ENCODE data around the gene CRAMP1.
A peak's percentile ranks its signal among the peaks of the same experiment; 100 is the strongest.

Gene CRAMP1

DNA sequence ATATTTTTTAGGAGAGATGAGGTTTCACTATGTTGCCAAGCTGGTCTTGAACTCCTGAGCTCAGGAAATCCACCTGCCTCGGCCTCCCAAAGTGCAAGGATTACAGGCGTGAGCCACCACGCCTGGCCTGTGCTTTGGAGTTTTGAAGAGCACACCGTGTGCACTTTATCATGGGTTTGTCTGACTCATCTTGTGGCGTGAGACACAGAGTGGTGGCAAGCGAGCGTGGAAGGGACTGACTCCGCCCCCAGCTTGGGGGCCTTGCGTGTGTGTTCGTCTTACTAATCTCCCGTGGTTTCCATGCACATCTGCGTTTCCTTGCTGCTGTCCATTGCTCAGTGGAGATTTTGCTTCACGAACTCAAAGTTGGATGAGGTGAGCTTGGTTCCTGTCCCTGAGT is 22.9 kb downstream of the CRAMP1 start:
- no peak for DNase-seq (ENCODE audit: low read depth in 2 of 2)

DNA sequence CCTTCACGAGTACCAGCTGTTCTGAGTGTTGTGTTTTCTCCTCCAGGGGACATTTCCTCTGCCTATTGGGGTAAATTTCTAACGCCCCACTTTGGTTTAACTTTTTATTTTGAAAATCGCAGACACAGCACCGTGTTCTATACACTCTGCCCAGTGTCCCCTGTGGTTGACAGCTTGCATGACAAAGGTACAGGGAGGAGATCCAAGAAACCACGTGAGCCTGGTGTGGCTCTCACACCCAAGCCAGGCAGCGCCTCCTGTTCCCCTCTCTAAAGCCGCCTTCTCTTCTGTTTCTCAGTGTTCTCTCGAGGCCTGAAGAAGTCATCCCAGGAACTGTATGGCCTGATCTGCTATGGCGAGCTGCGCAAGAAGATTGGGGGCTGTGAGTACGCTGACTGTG is 25.4 kb downstream of the CRAMP1 start:
- no peak for DNase-seq (ENCODE audit: low read depth in 2 of 2)

DNA sequence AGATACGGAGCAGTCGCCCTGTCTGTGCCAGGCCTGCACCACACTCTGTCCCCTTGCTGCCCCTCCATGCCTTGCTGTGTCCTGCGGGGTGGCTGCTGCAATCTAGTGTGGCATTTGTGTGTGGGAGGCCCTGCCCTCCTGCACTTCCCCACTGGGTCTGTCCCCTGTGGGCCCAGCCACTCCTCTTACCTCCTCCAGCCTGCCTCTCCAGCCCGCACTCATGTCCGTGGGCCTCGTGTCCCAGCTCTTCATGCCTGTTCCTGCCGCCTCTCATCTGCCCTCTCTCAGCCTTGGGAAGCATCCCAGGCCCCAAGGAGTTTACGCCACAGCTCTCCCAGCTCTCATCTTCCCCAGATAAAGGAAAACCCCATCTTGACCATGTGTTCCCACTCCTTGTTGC is 26.6 kb downstream of the CRAMP1 start:
- DNase-seq (ENCODE audit: low read depth in 2 of 2), result no peak

DNA sequence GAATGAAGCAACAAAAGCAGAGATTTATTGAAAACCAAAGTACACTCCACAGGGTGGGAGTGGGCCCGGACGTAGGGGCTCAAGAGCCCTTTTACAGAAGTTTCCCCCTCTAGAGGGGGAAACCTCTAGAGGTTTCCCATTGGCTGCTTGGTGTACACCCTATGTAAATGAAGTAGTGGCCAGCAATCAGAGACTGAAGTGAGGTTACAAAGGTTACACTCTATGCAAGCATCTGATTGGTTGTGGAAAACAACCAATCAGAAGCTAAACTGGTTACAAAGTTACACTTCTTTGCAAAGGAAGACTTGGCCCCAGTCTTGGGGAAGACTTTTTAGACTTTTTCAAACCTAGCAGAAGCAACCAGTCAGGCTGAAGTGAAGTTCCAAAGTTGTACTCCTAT is 27.1 kb downstream of the CRAMP1 start:
- no peak for DNase-seq (ENCODE audit: low read depth in 2 of 2)

DNA sequence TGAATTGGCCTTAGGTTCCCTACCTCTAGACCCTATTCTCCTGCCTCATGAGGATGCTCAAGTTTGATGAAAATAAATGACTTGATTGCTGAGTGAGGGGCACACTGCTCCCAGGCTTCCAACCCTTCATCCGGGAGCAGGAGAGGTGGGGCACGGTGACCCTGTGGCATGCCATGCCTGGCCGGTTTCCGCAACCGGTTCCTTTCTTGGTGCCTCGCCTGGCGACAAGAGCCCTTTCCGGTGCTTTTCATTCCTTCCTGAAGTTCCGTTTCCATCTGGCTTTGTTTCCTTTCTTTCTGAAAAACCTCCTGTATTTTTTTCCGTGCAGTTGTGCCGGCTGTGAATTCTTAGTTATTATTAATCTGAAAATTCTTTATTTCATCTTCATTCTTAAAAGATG is 27.7 kb downstream of the CRAMP1 start:
- no peak for DNase-seq (ENCODE audit: low read depth in 2 of 2)

DNA sequence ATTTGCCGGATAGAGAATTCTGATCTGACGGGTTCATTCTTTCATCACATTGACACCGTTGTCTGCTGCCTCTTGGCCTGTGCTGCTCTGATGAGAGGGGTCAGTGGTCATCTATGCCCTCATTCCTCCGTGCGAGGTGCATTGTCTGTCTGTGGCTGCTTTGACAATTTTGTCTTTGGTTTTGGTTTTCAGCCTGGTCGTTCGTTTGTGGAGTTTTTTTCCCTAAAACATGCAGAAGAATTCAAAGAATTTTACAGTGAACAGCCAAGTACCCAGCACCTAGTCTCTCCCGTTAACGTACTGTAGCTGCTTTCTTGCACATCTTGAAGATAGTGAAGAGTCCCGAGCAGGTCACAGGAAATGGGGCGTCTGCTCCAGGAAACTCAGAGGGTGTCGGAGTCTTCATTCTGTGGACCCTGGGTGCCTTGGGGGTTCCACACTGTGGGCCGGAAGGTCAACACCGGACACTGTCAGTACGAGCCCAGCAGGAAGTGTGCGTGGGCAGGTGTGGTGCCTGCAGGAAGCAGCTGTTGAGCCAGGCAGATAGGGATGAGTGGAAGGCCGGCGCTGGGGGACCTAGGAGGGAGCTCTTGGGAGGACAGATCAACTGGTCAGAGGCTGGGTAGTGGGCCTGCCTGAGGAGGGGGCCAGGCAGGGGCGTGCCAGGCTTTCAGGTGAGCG is 28.2 kb downstream of the CRAMP1 start:
- DNase-seq (ENCODE audit: low read depth in 2 of 2), result no peak

DNA sequence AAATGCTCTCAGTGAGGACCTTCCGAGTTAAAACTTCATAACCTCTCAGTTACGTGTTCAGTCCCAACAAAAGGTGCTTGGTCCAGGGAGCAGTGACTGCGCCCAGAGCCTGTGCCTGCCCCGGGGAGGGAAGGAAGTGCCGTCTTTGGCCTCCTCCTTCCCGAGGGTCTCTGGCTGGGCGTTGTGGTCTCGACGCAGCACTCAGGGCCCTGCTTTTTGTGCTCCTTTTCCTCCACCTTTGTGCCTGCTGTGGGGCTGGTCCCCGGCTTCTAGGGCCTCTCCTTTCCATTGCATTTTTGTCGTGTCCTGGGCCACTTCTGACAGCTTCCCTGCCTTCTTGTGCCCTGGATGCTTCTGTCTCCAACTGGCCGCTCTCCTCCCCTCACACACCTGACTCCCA is 29.1 kb downstream of the CRAMP1 start:
- DNase-seq (ENCODE audit: low read depth in 2 of 2), result no peak

DNA sequence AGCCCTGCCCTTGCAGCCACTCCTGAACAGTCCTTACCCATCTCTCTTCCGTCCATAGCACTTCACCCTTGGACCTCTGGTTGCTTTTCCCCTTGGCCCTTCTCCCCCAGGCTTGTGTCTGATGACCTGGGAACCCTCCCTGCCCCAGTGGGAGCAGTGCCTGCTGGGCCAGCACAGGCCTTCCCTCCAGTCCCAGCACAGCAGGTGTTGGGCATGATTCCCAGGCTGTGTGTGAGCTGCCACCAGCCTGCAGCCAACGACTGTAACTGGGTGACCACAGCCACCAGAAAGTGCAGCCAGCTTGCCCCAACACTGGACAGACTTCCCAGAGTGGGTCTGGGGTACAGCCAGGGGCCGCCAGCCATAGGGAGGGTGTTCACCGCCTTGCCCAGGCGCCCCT is 30.0 kb downstream of the CRAMP1 start:
- DNase-seq (ENCODE audit: low read depth in 2 of 2), result no peak

DNA sequence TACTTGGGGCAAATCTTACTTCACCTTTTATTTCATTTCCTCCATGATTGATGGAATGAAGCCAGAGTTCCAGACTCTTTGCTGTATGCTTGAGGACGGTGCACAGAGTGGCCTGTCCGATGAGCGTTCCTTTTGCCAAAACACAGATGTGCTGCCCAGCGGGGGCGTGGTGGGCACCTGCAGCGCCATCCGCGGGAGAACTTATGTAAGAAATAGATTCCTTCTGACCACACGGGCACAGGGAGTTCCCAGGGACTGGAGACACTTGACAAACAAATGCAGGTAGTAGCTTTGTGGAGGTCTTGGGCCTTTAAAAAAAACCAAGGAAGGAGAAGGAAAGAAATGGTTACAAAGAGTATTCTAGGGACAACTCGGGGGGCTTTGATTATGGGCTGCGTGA is 30.6 kb downstream of the CRAMP1 start:
- no peak for DNase-seq (ENCODE audit: low read depth in 2 of 2)

DNA sequence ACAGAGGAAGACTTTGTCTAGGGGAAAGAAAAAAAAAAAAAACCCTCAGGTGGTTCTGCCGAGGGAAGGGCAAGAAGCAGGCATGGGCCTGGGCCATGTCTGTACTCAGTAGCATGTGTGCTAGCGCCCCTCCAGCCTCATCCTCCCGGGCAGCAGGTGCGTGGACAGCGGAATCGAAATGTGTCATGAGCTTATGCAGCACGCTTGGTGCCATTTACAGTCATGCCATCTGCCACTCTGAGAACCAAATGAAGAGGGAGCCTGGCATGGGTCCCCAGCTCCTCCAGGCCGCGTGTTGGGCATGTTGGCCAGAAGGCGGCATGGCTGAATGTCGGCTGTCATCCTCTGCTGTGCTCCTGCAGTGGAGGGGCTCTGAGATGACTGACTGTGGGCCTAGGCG is 31.4 kb downstream of the CRAMP1 start:
- DNase-seq (ENCODE audit: low read depth in 2 of 2), result no peak

DNA sequence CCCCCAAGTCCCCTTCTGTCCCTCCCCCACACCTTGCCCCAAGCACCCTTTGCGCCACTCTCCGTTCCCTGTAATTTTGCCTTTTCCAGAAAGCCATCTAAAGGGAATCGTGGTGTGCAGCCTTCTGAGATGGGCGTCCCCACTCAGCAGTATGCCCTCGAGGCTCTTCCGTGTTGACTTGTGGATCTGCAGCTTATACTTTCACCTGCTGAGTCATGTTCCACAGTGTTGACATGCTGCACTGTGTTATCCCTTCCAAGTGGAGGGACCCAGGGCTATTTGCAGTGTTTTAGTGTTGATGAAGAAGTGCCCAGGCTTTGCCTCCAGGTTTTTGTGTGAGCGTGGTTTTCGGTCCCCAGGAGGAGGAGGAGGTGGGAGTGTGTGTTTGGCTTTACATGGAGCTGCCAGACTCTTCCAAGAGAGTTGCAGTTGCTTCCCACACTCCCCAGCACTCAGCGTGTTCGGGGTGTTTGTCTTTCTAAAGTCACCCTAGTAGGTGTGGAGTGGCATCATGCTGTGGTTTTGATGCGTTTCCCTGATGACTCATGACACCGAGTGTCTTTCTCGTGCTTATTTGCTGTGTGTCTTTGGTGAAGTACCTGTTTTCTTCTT is 33.9 kb downstream of the CRAMP1 start:
- DNase-seq (ENCODE audit: low read depth in 2 of 2), result peak; percentile 29 to 35

DNA sequence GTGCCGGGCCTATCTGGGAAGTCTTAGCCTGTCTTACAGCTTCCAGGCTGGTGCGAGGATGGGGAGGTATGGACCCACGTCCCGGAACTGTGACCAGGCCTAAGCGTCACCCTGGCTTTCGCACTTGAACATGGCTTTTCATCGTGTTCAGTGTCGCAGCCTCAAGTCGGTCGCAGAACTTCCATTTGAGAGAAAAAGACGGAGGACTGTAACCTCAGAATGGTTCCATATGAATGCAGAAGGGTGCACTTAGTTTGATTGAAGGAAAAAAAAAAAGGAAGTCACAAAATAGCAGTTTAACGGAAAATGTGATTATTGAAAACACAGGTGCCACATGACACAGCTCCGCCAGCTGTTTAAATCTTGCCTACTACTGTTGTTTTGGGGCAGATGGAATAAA is 35.7 kb downstream of the CRAMP1 start:
- no peak for DNase-seq (ENCODE audit: low read depth in 2 of 2)

DNA sequence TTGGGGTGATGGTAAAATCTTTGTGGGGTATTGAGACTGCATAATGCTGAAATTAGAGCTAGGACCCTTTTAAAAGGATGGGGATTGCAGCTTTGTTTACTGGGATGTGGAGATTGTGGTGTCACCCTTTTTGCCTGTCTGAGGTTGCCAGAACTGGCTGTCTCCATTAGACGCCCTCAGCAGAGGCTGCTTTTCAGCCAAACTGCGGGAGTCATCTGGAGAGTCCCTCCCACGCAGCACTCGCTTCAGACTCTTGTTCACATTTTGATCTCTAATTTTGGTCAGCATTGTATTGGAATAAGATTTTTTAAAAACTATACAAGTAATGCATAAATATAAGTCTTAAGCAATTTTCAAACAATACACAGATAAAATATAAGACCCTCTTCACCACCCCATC is 38.0 kb downstream of the CRAMP1 start:
- DNase-seq (ENCODE audit: low read depth in 2 of 2), result no peak

DNA sequence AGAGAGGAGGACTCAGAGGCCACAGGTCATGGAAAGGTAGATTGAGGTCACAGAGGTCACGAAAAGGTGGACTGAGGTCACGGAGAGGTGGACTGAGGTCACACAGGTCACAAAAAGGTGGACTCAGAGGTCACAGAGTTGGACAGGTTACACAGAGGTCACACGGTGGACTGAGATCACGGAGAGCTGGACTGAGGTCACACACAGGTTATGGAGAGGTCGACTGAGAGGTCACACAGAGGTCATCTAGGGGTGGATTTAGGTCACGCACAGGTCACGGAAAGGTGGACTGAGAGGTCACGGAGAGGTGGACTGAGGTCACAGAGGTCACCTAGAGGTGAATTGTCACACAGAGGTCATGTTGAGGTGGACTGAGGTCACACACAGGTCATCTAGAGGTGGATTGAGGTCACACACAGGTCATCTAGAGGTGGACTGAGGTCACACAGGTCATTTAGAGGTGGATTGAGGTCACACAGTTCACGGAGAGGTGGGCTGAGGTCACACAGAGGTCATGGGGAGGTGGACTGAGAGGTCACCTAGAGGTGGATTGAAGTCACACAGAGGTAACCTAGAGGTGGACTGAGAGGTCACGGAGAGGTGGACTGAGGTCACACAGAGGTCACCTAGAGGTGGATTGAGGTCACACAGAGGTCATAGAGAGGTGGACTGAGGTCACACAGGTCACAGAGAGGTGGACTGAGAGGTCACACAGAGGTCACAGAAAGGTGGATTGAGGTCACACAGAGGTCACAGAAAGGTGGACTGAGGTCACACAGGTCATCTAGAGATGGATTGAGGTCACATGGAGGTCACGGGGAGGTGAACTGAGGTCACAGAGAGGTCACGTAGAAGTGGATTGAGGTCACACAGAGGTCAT is 39.2 kb downstream of the CRAMP1 start:
- DNase-seq (ENCODE audit: low read depth in 2 of 2), result no peak

DNA sequence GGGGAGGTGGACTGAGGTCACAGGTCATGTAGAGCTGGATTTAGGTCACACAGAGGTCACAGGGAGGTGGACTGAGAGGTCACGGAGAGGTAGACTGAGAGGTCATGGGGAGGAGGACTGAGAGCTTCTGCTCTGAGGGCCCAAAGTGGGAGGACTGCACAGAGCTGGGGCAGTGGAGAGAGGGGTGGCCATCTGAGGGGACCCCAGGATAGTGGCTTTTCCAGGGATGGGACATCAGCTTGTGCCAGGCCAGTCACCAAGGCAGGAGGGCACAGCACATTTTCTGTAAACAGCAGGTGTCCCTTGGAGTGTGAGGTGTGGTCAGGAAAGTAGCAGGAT is 39.8 kb downstream of the CRAMP1 start:
- DNase-seq (ENCODE audit: low read depth in 2 of 2), result no peak

DNA sequence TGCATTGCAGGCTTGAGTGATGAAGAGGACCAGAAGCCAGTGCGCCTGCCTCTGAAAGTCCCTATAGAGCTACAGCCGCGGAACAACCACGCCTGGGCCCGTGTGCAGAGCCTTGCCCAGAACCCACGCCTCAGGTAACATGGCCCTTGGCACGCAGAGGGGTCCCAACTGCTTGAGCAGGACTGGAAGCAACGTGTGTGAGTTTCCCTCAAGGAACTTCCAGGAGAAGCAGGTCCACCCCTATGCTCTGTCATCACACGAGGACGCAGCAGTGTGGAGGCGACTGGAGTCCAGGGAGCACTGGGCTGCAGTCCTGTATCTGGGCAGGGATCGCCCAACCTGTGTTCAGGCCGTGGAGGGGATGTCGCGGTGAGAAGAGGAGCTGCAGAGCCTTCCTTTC is 40.9 kb downstream of the CRAMP1 start:
- no peak for DNase-seq (ENCODE audit: low read depth in 2 of 2)

DNA sequence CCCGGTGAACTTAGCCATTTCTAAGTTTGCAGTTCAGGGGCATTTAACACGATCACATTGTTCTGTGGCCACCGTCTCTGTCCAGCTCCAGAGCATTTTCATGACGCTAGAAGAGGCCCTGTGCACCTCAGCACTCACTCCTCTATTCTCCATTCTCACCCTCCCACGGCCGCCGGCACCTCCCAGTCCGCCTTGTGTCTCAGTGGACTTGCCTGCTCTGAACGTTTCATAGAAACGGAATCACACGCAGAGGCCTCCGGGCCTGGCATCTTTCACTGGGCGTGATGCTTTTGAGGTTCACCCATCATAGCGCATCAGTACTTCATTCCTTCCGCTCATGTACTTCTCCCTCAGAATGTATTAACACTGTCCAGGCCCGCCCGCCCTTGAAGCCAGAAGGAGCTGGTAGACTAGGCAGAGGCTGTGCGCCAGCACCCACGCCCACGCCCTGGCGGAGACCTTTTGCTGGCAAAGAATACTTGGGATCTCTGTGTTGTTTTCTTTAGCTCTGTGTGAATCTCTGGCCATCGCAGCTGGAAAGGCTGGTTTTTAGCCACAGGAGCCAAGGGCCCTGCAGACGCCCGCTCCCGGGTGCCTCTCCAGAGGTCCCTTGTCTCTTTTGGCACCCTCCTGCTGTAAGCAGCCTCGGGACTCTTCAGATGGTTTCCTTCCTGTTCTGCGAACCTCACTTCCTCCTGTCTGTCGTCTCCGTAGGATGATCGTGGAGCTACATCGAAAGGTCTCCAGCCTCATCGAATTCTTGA is 42.5 kb downstream of the CRAMP1 start:
- DNase-seq (ENCODE audit: low read depth in 2 of 2), result no peak

DNA sequence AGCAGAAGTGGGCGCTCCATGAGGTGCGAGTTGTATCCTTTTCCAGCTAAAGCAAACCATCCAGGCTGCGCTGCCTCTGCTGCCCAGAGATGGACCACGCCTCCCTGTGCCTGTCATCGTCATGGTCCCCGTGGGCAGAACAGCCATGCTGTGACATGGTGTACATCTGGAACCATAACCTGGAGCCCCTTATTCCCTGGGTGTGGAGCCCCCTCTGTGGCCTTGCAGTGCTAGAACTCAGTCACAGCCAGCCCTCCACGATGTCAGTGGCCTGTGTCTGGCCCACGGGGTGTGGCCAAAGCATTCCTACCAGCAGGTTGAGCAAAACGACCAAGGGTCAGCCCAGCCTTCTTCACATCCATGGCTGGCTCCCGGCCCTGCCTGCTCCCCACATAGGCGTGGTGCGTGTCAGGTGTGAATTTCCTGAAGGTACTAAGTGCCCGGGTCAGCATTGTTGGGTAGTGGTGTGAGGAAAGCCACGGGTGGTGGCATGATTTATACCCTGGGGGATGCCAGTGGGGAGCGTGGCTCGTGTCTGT is 43.2 kb downstream of the CRAMP1 start:
- no peak for DNase-seq (ENCODE audit: low read depth in 2 of 2)

DNA sequence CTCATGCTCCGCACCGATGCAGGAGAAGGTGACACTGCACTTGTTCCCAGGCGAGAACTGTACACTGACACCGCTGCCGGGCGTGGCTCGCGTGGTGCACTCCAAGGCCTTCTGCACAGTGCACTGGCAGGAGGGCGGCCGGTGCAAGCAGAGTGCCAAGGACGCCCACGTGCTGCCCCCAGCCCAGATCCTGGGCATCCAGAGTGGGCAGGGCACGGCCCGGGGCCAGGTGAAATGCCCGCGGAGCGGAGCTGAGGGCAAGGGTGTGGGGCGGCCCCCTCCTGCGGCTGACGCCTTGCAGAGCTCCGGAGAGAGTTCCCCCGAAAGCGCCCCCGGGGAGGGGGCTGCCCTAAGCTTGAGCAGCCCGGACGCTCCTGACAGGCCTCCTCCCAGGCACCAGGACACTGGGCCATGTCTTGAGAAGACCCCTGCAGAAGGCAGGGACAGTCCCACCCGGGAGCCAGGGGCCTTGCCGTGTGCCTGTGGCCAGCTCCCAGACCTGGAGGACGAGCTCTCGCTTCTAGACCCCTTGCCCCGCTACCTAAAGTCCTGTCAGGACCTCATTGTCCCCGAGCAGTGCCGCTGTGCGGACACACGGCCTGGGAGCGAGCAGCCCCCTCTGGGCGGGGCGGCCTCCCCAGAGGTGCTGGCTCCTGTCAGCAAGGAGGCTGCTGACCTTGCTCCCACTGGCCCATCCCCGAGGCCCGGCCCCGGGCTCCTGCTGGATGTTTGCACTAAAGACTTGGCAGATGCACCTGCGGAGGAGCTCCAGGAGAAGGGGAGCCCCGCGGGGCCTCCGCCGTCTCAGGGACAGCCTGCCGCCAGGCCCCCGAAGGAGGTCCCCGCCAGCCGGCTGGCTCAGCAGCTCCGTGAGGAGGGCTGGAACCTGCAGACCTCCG is 44.0 kb downstream of the CRAMP1 start:
- DNase-seq (ENCODE audit: low read depth in 2 of 2), result no peak

DNA sequence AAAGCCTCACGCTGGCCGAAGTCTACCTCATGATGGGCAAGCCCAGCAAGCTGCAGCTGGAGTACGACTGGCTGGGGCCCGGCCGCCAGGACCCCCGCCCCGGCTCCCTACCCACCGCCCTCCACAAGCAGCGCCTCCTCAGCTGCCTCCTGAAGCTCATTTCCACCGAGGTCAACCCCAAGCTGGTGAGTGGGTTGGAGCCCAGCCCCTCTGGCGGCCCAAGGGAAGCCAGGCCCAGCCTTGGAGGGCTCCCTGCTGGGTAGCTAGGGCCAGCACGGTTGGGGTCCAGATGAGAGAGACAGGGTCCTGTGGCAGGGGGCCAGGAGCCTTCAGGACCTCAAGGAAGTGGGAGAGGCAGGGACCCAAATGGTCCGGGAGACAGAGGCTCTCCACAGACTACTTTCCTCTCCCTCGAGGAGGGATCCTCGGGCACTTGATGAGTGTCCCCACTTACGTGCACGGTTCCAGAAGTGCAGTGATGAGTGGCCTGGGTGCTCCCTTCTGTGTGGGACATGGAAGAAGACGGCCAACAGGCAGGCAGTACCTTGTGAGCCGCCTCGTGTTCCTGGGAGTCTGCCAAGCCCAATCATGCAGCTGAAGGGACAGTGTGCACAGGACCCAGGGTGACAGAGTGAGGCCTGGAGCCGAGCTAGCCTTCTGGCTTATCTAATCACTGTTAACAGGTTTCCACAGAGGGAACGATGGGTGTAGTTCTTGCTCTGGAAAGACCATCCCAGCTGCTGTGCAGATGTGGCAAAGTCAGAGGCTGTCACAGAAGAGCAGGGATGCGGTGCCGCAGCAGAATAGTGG is 44.9 kb downstream of the CRAMP1 start:
- DNase-seq (ENCODE audit: low read depth in 2 of 2), result no peak
